Fibroblast of villous mesenchyme (primary cell): ENCODE results near the gene RUSC1. TPM values are rescaled to one million over a fixed set of nuclear protein-coding genes. Genes with fewer than 3 reads are reported as not detected.
A peak's percentile ranks its signal among the peaks of the same experiment; 100 is the strongest.

ENCODE experiments used
- DNase-seq: peaks from one replicate; pipeline ENCODE4 v3.0.0-alpha.2; 2010; ENCODE audit warnings: low read depth
- H3K4me3 ChIP-seq: 2 replicates; pipeline ENCODE4 v1.5.1; 2011; ENCODE audit warnings: low read depth, mild to moderate bottlenecking, low read length
- total RNA-seq: library from RNA; depleted of rRNA; stranded (reverse); fragments of >200 nt; gene quantifications from 2 replicates; pipeline ENCODE4 v1.2.3, GENCODE V29; 2012
- TF ChIP-seq, protein P1 (sequence below): IDR thresholded peaks from 2 replicates; pipeline ENCODE4 v1.5.1; 2012; ENCODE audit warnings: low read depth, mild to moderate bottlenecking, low read length; ENCODE audit not compliant: insufficient read depth

The RUSC1 gene
- total RNA-seq, 1 donor: 22.9 TPM

GRCh38 chr1:155297384-155297783 is 23.3 kb upstream of the RUSC1 start:
- no peak for DNase-seq
- H3K4me3 ChIP-seq: no peak overlapping the region
- TF ChIP-seq, protein P1, sequence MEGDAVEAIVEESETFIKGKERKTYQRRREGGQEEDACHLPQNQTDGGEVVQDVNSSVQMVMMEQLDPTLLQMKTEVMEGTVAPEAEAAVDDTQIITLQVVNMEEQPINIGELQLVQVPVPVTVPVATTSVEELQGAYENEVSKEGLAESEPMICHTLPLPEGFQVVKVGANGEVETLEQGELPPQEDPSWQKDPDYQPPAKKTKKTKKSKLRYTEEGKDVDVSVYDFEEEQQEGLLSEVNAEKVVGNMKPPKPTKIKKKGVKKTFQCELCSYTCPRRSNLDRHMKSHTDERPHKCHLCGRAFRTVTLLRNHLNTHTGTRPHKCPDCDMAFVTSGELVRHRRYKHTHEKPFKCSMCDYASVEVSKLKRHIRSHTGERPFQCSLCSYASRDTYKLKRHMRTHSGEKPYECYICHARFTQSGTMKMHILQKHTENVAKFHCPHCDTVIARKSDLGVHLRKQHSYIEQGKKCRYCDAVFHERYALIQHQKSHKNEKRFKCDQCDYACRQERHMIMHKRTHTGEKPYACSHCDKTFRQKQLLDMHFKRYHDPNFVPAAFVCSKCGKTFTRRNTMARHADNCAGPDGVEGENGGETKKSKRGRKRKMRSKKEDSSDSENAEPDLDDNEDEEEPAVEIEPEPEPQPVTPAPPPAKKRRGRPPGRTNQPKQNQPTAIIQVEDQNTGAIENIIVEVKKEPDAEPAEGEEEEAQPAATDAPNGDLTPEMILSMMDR: no peak

GRCh38 chr1:155300024-155300423 is 20.7 kb upstream of the RUSC1 start:
- no peak overlapping the region for H3K4me3 ChIP-seq
- DNase-seq: no peak
- TF ChIP-seq, protein P1: no peak

GRCh38 chr1:155300553-155301329 is 20.0 kb upstream of the RUSC1 start:
- no peak overlapping the region for H3K4me3 ChIP-seq
- DNase-seq: no peak
- TF ChIP-seq, protein P1: no peak

DNA sequence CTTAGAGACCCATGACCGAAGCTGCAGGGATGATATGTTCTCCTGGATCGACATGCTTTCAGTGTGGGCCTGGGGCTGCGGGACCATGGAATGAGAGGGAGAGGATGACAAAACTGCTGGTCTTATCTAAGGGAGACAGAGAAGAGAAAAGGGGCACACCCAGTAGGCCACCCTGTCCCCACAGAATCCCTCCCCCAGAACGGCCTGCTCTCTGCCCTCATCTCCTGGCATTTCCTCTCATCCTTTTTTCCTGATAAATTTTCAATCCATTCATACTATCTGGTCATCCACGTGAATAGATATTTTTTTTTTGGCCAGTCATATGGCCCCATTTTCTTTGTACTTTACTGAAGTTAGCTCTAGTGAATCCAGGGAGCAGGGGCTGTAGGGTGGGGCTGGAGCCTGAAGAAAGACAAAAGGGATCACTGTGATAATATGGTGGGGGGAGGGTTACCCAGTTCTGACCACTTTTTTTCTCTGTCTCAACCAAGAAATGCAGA is 19.3 kb upstream of the RUSC1 start, which contains the start of gene PKLR:
PKLR (minus strand) TSS at position 97 of the 500 bp plus-strand sequence; CDS start at position 54, 43 bp downstream.
- TF ChIP-seq, protein P1: no peak
- no peak for DNase-seq
- H3K4me3 ChIP-seq: no peak within 1 kb of the TSS

GRCh38 chr1:155304558-155305063 is 16.1 kb upstream of the RUSC1 start:
- TF ChIP-seq, protein P1: no peak
- no peak for DNase-seq

DNA sequence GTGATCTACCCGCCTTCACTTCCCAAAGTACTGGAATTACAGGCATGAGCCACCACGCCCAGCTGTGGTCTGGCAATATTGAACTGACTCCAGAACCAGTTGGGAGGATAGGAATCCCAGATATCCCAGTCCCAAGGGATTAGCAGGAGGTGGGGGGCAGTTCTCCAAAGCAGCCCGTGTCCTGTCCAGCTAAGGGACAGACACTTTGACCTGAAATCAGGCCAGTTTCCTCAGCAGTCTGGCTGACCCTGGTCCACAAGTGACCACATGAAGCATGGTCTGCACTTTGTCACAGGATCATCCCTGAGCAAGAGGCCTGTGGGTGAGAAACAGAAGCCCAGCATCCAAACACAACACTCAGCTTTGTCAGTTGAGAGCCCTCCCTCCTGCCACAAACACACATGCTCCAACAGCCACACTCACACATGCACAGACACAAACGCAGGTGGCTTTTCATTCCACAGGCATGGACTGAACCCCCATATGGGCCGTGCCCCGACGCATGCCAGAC is 14.8 kb upstream of the RUSC1 start:
- TF ChIP-seq, protein P1: no peak

More at GRCh38 chr1:155304558-155305063, 16.1 kb upstream of the RUSC1 start:
- no peak overlapping the region for H3K4me3 ChIP-seq

More for the DNA sequence above, 14.8 kb upstream of the RUSC1 start:
- DNase-seq: peak; percentile 40
- no peak overlapping the region for H3K4me3 ChIP-seq
